Kidney epithelial cell (primary cell): ENCODE measurements around the gene FEM1B. TPM values are rescaled to one million over a fixed set of nuclear protein-coding genes. Genes with fewer than 3 reads are reported as not detected.

Source experiments
- DNase-seq: peaks from one replicate; pipeline ENCODE4 v3.0.0-alpha.2; 2010; ENCODE audit warnings: low read depth
- H3K27me3 ChIP-seq: 2 replicates; pipeline ENCODE4 v1.6.0; 2011; ENCODE audit warnings: low read length; ENCODE audit not compliant: control insufficient read depth, insufficient read depth
- H3K36me3 ChIP-seq: 2 replicates; pipeline ENCODE4 v1.5.1; 2011; ENCODE audit warnings: low read length; ENCODE audit not compliant: control insufficient read depth, insufficient read depth
- H3K4me3 ChIP-seq: 2 replicates; pipeline ENCODE4 v1.5.1; 2011; ENCODE audit warnings: low read depth, mild to moderate bottlenecking, control low read depth, low read length
- CTCF ChIP-seq: IDR thresholded peaks from 2 replicates; pipeline ENCODE4 v1.5.1; 2011; ENCODE audit warnings: mild to moderate bottlenecking, moderate library complexity, low read length, control low read depth, inconsistent platforms; ENCODE audit not compliant: insufficient read depth, poor library complexity, severe bottlenecking
- total RNA-seq: library from RNA; depleted of rRNA; stranded (reverse); fragments of >200 nt; gene quantifications from 2 replicates; pipeline ENCODE4 v1.2.3, GENCODE V29; 2015

The FEM1B gene
- total RNA-seq, 1 donor from 2014 or later: 37.6 TPM

GRCh38 chr15:68310178-68310803, 32.7 kb downstream of the FEM1B start:
- no peak for TF ChIP-seq CTCF
- Histone ChIP-seq H3K27me3 (no peaks in the 10 kb centered on the region), H3K4me3 (no peak overlapping the region), H3K36me3 (no peaks in the 10 kb centered on the region)
- DNase-seq: no peak

GRCh38 chr15:68310804-68311463, 33.4 kb downstream of the FEM1B start:
- Histone ChIP-seq H3K4me3 (no peak overlapping the region), H3K27me3 (no peaks in the 10 kb centered on the region), H3K36me3 (no peaks in the 10 kb centered on the region)
- TF ChIP-seq CTCF: no peak
- no peak for DNase-seq

- TF ChIP-seq CTCF: no peak
- DNase-seq: no peak
- Histone ChIP-seq H3K4me3 (no peak overlapping the region), H3K36me3 (no peaks in the 10 kb centered on the region), H3K27me3 (no peaks in the 10 kb centered on the region)
Measured at GRCh38 chr15:68311464-68311835, 33.9 kb downstream of the FEM1B start.

GRCh38 chr15:68311859-68312557, 34.5 kb downstream of the FEM1B start:
- no peak for TF ChIP-seq CTCF
- H3K36me3 ChIP-seq: no peaks in the 10 kb centered on the region
- H3K27me3 ChIP-seq: no peaks in the 10 kb centered on the region
- H3K4me3 ChIP-seq: no peak overlapping the region
- DNase-seq: no peak

- H3K4me3 ChIP-seq: no peak overlapping the region
- no peaks in the 10 kb centered on the region for H3K27me3 ChIP-seq
- no peaks in the 10 kb centered on the region for H3K36me3 ChIP-seq
- no peak for DNase-seq
- no peak for TF ChIP-seq CTCF
Measured at GRCh38 chr15:68312701-68313204, 35.2 kb downstream of the FEM1B start.
